Measurements from ENCODE around the gene PM20D2. TPM values are rescaled to one million over a fixed set of nuclear protein-coding genes. Genes with fewer than 3 reads are reported as not detected.

Gene PM20D2
- total and polyA plus RNA-seq, 8 donors, result 8.6 to 30.8 (median 24.0) TPM

GRCh38 chr6:89134723-89135122 is 11.1 kb upstream of the PM20D2 start:
- Histone ChIP-seq H3K27ac (no peak overlapping the region), H3K36me3 (no peaks in the 10 kb centered on the region), H3K27me3 (no peaks in the 10 kb centered on the region), H3K4me1 (peaks cover 0 to 6% of the 10 kb centered on the region in 2 donors), H3K9me3 (no peaks in the 10 kb centered on the region), H3K4me3 (no peak overlapping the region)
- DNase-seq, result no peak
- TF ChIP-seq CTCF (IDR thresholded peaks at IDR 0.05), result no peak
- ATAC-seq, result no peak
- intact Hi-C loops (cut with DNase I), result loop anchor here in 1 of 2 donors (10.0 kb wide), 1 partner anchor 110 kb away; no protein-coding TSS in a partner anchor

- no peaks in the 10 kb centered on the region for H3K9me3 ChIP-seq
- H3K4me1 ChIP-seq, result no peaks in the 10 kb centered on the region
- H3K4me3 ChIP-seq, result no peak overlapping the region
- DNase-seq (no peak), ATAC-seq (no peak)
- intact Hi-C loops (cut with DNase I), result loop anchor here in 1 of 2 donors (10.0 kb wide), 1 partner anchor 107 kb away; no protein-coding TSS in a partner anchor
- no peak for TF ChIP-seq CTCF (IDR thresholded peaks at IDR 0.05)
- H3K27me3 ChIP-seq, result no peaks in the 10 kb centered on the region
- no peaks in the 10 kb centered on the region for H3K36me3 ChIP-seq
- no peak overlapping the region for H3K27ac ChIP-seq
Observed at GRCh38 chr6:89138173-89138572, 7.7 kb upstream of the PM20D2 start.

GRCh38 chr6:89139509-89140346 is 6.1 kb upstream of the PM20D2 start:
- ATAC-seq (no peak), DNase-seq (no peak)
- Histone ChIP-seq H3K9me3 (no peaks in the 10 kb centered on the region), H3K4me3 (no peak overlapping the region), H3K27me3 (no peaks in the 10 kb centered on the region), H3K4me1 (no peaks in the 10 kb centered on the region), H3K36me3 (no peaks in the 10 kb centered on the region), H3K27ac (no peak overlapping the region)
- no peak for TF ChIP-seq CTCF (IDR thresholded peaks at IDR 0.05)
- intact Hi-C loops (cut with DNase I), result loop anchor here in 1 of 2 donors (10.0 kb wide), 1 partner anchor 105 kb away; no protein-coding TSS in a partner anchor

GRCh38 chr6:89140347-89141156 is 5.3 kb upstream of the PM20D2 start:
- intact Hi-C loops (cut with DNase I), result no loop called here
- H3K4me1 ChIP-seq, result peaks cover 0 to 4% of the 10 kb centered on the region in 2 donors

More at GRCh38 chr6:89140347-89141156, 5.3 kb upstream of the PM20D2 start:
- Histone ChIP-seq H3K4me3 (no peak overlapping the region), H3K27me3 (no peaks in the 10 kb centered on the region), H3K27ac (no peak overlapping the region), H3K9me3 (no peaks in the 10 kb centered on the region), H3K36me3 (no peaks in the 10 kb centered on the region)
- ATAC-seq (peak; percentile 41), DNase-seq (no peak)
- no peak for TF ChIP-seq CTCF (IDR thresholded peaks at IDR 0.05)
